Lung (tissue), 12 donors: Measurements from ENCODE around the gene SERTAD2. TPM values are rescaled to one million over a fixed set of nuclear protein-coding genes. Genes with fewer than 3 reads are reported as not detected.
A peak's percentile ranks its signal among the peaks of the same experiment; 100 is the strongest.

ENCODE experiments used
- ATAC-seq: fragments of 200-7000 bp; cut with Tn5 transposase; one replicate; pipeline ENCODE4 v1.9.1; 2020; ENCODE audit warnings: moderate number of reproducible peaks; ENCODE audit not compliant: insufficient read depth, low FRiP score
- DNase-seq, 3 donors: peaks; one replicate each; pipeline ENCODE4 v3.0.0-alpha.2; 2013 to 2017
- H3K27ac ChIP-seq, 2 donors: one replicate each; pipeline ENCODE4 v1.5.1; 2013; ENCODE audit warnings: mild to moderate bottlenecking in 2 of 2, moderate library complexity in 2 of 2, control low read depth in 1 of 2, inconsistent platforms in 1 of 2, low read depth in 1 of 2, low read length in 1 of 2
- H3K27me3 ChIP-seq, 3 donors: one replicate each; pipeline ENCODE4 v1.5.1; 2013; ENCODE audit warnings: low read length in 2 of 3; ENCODE audit not compliant: control insufficient read depth in 3 of 3, insufficient read depth in 3 of 3
- H3K36me3 ChIP-seq, 4 donors: one replicate each; pipeline ENCODE4 v1.5.1; 2013; ENCODE audit warnings: low read length in 4 of 4, mild to moderate bottlenecking in 1 of 4, moderate library complexity in 1 of 4; ENCODE audit not compliant: control insufficient read depth in 4 of 4, insufficient read depth in 4 of 4
- H3K4me1 ChIP-seq, 5 donors: one replicate each; pipeline ENCODE4 v1.5.1; 2013; ENCODE audit warnings: low read length in 5 of 5, mild to moderate bottlenecking in 2 of 5, moderate library complexity in 1 of 5; ENCODE audit not compliant: control insufficient read depth in 5 of 5, insufficient read depth in 5 of 5
- H3K4me3 ChIP-seq: one replicate; pipeline ENCODE4 v1.5.1; 2013; ENCODE audit warnings: mild to moderate bottlenecking, control low read depth, moderate library complexity
- H3K9ac ChIP-seq, 2 donors: one replicate each; pipeline ENCODE4 v1.5.1; 2013; ENCODE audit warnings: low read length in 2 of 2, control low read depth in 1 of 2; ENCODE audit not compliant: insufficient read depth in 1 of 2
- H3K9me3 ChIP-seq, 4 donors: one replicate each; pipeline ENCODE4 v1.5.1; 2013; ENCODE audit warnings: low read length in 3 of 4, mild to moderate bottlenecking in 1 of 4, moderate library complexity in 1 of 4; ENCODE audit not compliant: control insufficient read depth in 4 of 4, insufficient read depth in 3 of 4
- WGBS, 2 donors: extraction: QIAGEN DNeasy Blood & Tissue Kit; methylation state at CpG; one replicate each; pipeline ENCODE4 v1.1.7; 2013; 5-methylcytosine and 5-hydroxymethylcytosine counted together
- polyA plus RNA-seq, 2 donors: library from polyadenylated mRNA; stranded (reverse); fragments of 200-250 nt; gene quantifications; one replicate each; pipeline ENCODE4 v1.2.1, GENCODE V29; 2013
- total RNA-seq, 2 donors: library from RNA; depleted of rRNA in 1 of 2; stranded (reverse); fragments of >200 nt in 1 of 2; gene quantifications; one replicate each; pipeline ENCODE4 v1.2.1, GENCODE V29; 2014 to 2021
- TF ChIP-seq, protein P1 (sequence below): IDR thresholded peaks from 2 replicates; pipeline ENCODE4 v1.5.1; 2012; ENCODE audit warnings: mild to moderate bottlenecking; ENCODE audit errors: control extremely low read depth, extremely low read depth
- donor health status: control.
- donor health status: control.
- donor health status: Bipolar disorder and iron deficiency.
- donor health status: healthy.
- donor health status: DM: yes; HTN: yes; CAD: no.

Gene SERTAD2
- total and polyA plus RNA-seq, 4 donors = 7.9 to 26.7 (median 15.4) TPM

DNA sequence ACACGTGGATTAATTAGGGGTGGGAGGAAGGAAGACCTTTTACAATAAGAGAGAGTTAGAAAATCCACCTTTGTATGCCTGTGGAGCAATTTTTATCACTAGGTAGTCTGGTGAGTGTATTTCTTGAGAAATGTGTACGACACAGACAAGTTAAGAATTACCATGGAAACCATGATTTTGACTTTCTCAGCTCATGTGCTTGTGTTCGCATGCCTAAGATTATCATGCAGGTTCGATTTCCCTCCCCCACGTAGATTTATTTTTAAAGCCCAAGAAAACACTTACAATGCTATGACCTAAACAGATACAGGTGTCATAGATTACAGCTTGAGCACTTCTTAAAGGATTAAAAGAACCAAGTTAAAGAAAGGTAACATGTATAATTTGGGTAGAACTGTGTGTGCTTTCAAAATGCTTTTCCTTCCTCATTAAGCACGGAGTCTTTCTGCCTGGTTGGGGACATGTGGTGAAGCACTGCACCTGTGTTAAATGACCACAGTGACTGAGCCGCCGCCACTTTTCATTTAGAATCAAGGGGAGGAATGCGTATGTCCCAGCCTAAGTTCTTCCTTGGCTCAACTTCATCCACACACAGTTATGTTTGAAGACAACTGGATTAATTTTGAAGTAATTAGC, 16.6 kb downstream of the SERTAD2 start:
- Histone ChIP-seq H3K4me3 (no peak overlapping the region), H3K9ac (no peak overlapping the region), H3K27me3 (no peaks in the 10 kb centered on the region), H3K4me1 (peaks cover 10 to 57% (median 18%) of the 10 kb centered on the region in 5 donors), H3K27ac (no peak overlapping the region), H3K36me3 (peaks cover 12 to 15% (median 14%) of the 10 kb centered on the region in 4 donors), H3K9me3 (no peaks in the 10 kb centered on the region)
- WGBS, 2 donors = 28 to 63% methylated on average over 9 of the region's 9 CpGs
- no peak for DNase-seq
- ATAC-seq = no peak
- TF ChIP-seq, protein P1, sequence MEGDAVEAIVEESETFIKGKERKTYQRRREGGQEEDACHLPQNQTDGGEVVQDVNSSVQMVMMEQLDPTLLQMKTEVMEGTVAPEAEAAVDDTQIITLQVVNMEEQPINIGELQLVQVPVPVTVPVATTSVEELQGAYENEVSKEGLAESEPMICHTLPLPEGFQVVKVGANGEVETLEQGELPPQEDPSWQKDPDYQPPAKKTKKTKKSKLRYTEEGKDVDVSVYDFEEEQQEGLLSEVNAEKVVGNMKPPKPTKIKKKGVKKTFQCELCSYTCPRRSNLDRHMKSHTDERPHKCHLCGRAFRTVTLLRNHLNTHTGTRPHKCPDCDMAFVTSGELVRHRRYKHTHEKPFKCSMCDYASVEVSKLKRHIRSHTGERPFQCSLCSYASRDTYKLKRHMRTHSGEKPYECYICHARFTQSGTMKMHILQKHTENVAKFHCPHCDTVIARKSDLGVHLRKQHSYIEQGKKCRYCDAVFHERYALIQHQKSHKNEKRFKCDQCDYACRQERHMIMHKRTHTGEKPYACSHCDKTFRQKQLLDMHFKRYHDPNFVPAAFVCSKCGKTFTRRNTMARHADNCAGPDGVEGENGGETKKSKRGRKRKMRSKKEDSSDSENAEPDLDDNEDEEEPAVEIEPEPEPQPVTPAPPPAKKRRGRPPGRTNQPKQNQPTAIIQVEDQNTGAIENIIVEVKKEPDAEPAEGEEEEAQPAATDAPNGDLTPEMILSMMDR = no peak

DNA sequence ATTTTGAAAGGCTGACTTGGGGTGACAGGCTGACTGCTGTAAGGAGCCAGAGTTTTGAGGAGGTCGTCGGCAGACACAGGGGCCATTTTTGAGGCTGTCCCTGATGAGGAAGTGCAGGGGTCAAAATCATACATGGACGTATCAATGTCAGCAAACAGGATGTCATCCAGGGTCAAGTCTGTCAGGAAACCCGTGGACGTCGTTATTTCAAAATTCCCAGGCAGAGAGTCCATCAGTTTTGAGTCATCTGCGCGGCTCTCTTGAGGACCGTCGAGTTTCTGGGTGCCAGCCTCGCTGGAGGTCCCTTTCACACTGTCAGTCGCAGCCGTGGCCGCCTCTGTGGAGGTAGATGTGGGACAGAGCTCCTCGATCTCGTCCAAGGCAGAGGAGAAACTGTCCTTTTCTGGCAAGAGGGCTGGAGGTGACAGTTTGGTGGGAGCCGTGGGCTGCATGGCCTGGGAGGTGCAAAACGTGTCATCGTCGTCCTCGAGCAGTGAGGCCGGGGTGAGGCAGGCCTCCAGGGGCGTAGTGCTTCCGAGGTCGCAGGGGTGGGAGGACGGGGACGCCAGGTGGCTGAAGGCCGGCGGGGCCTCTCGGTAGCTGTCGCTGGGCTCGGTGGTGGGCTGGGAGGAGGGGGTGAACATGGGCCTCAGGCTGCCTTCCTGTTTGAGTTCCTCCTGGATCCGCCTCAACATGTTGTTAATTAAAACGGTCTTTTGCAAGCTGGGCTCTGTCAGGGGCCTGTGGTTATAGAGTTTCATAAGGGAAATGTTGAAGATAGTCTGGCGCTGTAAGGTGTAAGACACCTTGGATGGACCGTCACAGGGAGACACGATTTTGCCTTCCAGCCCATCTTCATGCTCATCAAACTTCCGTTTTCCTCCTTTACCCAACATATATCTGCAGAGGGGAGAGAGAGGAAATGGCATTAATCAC, 17.5 kb downstream of the SERTAD2 start:
- peaks cover 6 to 65% (median 19%) of the 10 kb centered on the region in 5 donors for H3K4me1 ChIP-seq
- no peak for DNase-seq
- peak overlapping the region in 1 of 2 donors; percentile 15 for H3K27ac ChIP-seq
- no peak overlapping the region for H3K4me3 ChIP-seq
- ATAC-seq = no peak
- TF ChIP-seq, protein P1 = no peak
- H3K36me3 ChIP-seq = peaks cover 12 to 14% (median 13%) of the 10 kb centered on the region in 4 donors
- H3K9me3 ChIP-seq = no peaks in the 10 kb centered on the region
- no peaks in the 10 kb centered on the region for H3K27me3 ChIP-seq
- no peak overlapping the region for H3K9ac ChIP-seq
- WGBS, 2 donors = 31 to 64% methylated on average over 38 of the region's 38 CpGs

DNA sequence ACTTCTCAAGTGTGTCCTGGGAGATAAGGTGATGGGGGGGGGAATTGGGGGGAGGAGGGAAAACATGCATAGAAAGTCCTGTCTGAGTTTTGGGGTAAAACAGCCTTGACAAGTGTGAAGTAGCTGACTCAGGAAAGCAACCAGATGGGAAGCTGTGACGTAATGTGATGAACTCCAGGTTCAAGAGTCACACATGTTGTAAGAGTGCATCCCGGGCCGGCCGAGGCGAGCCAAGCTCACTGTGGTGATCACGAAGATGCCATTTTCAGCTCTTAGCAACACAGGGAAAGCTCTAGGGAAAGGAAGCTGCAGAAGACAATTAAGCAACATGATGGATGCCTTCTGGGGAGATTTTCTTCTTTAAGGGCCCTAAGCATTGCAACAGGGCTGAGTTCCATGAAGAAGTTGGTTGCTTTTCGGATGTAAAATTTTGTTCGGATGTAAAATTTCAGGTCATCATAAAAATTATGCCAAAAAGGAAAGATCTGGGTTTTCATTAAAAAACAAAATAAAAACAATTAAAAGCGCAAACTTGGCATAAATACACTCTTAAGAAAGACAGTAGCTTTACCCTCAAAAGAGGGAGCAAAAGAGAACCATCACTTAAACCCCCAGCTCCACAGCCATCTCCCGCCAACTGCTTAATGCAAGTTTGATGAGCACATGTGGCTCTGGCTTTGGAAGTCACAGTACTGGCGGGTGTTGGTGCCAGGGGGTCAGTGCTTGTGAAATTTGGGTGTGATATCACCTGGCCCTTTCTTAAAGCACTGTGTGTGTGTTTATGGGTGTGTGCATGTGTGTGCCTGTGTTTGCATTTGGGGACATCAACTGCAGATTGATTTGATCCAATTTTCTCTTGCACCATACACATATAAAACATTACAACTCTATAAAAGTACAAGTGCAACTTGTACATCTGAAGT, 19.1 kb downstream of the SERTAD2 start:
- TF ChIP-seq, protein P1 = no peak
- H3K27ac ChIP-seq = no peak overlapping the region
- peaks cover 12 to 21% (median 13%) of the 10 kb centered on the region in 4 donors for H3K36me3 ChIP-seq
- DNase-seq (peak; percentile 83 to 92 (median 90)), ATAC-seq (peak; percentile 11)
- no peak overlapping the region for H3K4me3 ChIP-seq
- H3K27me3 ChIP-seq = no peaks in the 10 kb centered on the region
- peaks cover 4 to 62% (median 26%) of the 10 kb centered on the region in 5 donors for H3K4me1 ChIP-seq
- no peaks in the 10 kb centered on the region for H3K9me3 ChIP-seq
- H3K9ac ChIP-seq = no peak overlapping the region
- WGBS, 2 donors = 49 to 71% methylated on average over 11 of the region's 11 CpGs
